ENCODE results near the gene MIA2. TPM values are rescaled to one million over a fixed set of nuclear protein-coding genes. Genes with fewer than 3 reads are reported as not detected.
A peak's percentile ranks its signal among the peaks of the same experiment; 100 is the strongest.

The MIA2 gene
- total and polyA plus RNA-seq, 2 donors (not counting 1 experiment from before 2014, with no cell fraction given): 11.5 to 27.1 TPM

DNA sequence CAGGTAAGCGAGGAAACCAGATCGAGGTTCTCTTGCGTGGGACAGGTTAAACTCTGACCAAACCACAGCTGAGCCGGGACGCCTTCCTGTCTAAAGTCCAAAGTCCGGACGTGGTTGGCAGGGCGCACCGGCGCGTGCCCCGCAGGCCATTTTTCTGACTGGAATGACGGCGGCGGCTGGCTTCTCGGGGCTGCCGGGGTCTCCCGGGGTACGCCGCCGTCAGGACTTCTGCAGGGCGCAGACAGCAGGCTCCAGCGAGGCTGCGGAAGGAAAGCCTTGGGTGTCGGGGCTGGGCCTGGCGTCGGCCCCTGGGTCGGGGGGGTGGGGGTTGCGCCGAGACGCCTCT is 32.8 kb downstream of the MIA2 start:
- peak overlapping the region; percentile 94 for H2AFZ ChIP-seq (ENCODE audit: insufficient read depth, low read depth, low read length, poor library complexity, severe bottlenecking)
- peak overlapping the region; percentile 94 for H3K9ac ChIP-seq (ENCODE audit: low read length)
- peaks cover 20 to 32% of the 10 kb centered on the region in 2 donors for H3K4me1 ChIP-seq (ENCODE audit: control insufficient read depth in 2 of 2, insufficient read depth in 2 of 2, low read length in 2 of 2)
- intact Hi-C loops (cut with micrococcal nuclease): no loop called here
- peak overlapping the region; percentile 97 to 100 for H3K27ac ChIP-seq (ENCODE audit: low read length in 2 of 2)
- TF ChIP-seq, protein P1, sequence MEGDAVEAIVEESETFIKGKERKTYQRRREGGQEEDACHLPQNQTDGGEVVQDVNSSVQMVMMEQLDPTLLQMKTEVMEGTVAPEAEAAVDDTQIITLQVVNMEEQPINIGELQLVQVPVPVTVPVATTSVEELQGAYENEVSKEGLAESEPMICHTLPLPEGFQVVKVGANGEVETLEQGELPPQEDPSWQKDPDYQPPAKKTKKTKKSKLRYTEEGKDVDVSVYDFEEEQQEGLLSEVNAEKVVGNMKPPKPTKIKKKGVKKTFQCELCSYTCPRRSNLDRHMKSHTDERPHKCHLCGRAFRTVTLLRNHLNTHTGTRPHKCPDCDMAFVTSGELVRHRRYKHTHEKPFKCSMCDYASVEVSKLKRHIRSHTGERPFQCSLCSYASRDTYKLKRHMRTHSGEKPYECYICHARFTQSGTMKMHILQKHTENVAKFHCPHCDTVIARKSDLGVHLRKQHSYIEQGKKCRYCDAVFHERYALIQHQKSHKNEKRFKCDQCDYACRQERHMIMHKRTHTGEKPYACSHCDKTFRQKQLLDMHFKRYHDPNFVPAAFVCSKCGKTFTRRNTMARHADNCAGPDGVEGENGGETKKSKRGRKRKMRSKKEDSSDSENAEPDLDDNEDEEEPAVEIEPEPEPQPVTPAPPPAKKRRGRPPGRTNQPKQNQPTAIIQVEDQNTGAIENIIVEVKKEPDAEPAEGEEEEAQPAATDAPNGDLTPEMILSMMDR (IDR thresholded peaks at IDR 0.05): no peak
- no peak for TF ChIP-seq EZH2 (IDR thresholded peaks at IDR 0.05; ENCODE audit: borderline replicate concordance, insufficient read depth, low read depth, low read length, poor library complexity, severe bottlenecking)
- H3K27me3 ChIP-seq (replicated peaks in 1 of 4; ENCODE audit: control extremely low read depth in 1 of 4, control insufficient read depth in 3 of 4, insufficient read depth in 4 of 4, low read length in 3 of 4): no peaks in the 10 kb centered on the region
- Mint-ChIP-seq H3K4me3 (peak overlapping the region; percentile 98), H3K4me1 (peaks cover 39% of the 10 kb centered on the region), H3K27ac (peak overlapping the region; percentile 99), H3K9me3 (ENCODE audit: insufficient read depth) (no peaks in the 10 kb centered on the region), H3K27me3 (no peaks in the 10 kb centered on the region)
- H3K79me2 ChIP-seq (ENCODE audit: control insufficient read depth, insufficient read depth, low read length): peaks cover 46% of the 10 kb centered on the region
- POLR2A ChIA-PET: interaction anchor here (1.9 to 2.4 kb wide), 4 partner anchors 91 to 165 kb away, joined by 8 to 33 read pairs (median 14); partner anchors contain the start of genes FBXO33, PNN, SEC23A and TRAPPC6B
- H4K20me1 ChIP-seq (ENCODE audit: control insufficient read depth, insufficient read depth, low read length, poor library complexity, severe bottlenecking): peaks cover 12% of the 10 kb centered on the region
- WGBS (ENCODE audit: insufficient coverage): 0% methylated on average over 31 of the region's 31 CpGs
- peaks cover 0 to 3% (median under 1%) of the 10 kb centered on the region in 3 donors for H3K9me3 ChIP-seq (ENCODE audit: control extremely low read depth in 1 of 3, control insufficient read depth in 2 of 3, insufficient read depth in 1 of 3, low read length in 2 of 3)
- CTCF ChIA-PET: interaction anchor here (0.6 to 2.6 kb wide), 5 partner anchors 9 to 166 kb away, joined by 3 to 7 read pairs (median 6); partner anchors contain the start of genes FBXO33 and TRAPPC6B
- peak overlapping the region; percentile 82 for H3K4me2 ChIP-seq (replicated peaks; ENCODE audit: low read depth, low read length, poor library complexity, severe bottlenecking)
- no peaks in the 10 kb centered on the region for H3K36me3 ChIP-seq (replicated peaks in 1 of 2; ENCODE audit: control extremely low read depth in 1 of 2, control insufficient read depth in 1 of 2, extremely low read depth in 1 of 2, insufficient read depth in 2 of 2, low read length in 1 of 2)
- ATAC-seq (ENCODE audit: low read depth) (peak; percentile 33), DNase-seq (no peak)
- H3K4me3 ChIP-seq (ENCODE audit: control extremely low read depth in 1 of 5, extremely low read depth in 1 of 5, insufficient read depth in 1 of 5, low read depth in 2 of 5, low read length in 4 of 5): peak overlapping the region; percentile 9 to 99 (median 89)
